ENCODE results near the gene CAD.

CAD gene

GRCh38 chr2:27284996-27285395 is 67.8 kb downstream of the CAD start:
- no peak for DNase-seq

- DNase-seq, result no peak
Observed at GRCh38 chr2:27285481-27285880, 68.3 kb downstream of the CAD start.

- DNase-seq, result no peak
Observed at GRCh38 chr2:27288610-27289009, 71.4 kb downstream of the CAD start.

GRCh38 chr2:27290549-27290948 is 73.4 kb downstream of the CAD start:
- no peak for DNase-seq

GRCh38 chr2:27291865-27292264 is 74.7 kb downstream of the CAD start:
- no peak for DNase-seq

Data from CD4-positive, alpha-beta T cell treated with Interleukin-15 for 1 hour (primary cell).